ENCODE data around the gene CHD3.

- no peak for TF ChIP-seq CTCF (conservative IDR thresholded peaks at IDR 0.05)
- TF ChIP-seq EZH2 (IDR thresholded peaks at IDR 0.05; ENCODE audit: low read depth): no peak
Observed at GRCh38 chr17:7839190-7839875, 49.3 kb upstream of the CHD3 start.

All from PC-9 (cell line).